ENCODE data around the gene CERS6.

The CERS6 gene

DNA sequence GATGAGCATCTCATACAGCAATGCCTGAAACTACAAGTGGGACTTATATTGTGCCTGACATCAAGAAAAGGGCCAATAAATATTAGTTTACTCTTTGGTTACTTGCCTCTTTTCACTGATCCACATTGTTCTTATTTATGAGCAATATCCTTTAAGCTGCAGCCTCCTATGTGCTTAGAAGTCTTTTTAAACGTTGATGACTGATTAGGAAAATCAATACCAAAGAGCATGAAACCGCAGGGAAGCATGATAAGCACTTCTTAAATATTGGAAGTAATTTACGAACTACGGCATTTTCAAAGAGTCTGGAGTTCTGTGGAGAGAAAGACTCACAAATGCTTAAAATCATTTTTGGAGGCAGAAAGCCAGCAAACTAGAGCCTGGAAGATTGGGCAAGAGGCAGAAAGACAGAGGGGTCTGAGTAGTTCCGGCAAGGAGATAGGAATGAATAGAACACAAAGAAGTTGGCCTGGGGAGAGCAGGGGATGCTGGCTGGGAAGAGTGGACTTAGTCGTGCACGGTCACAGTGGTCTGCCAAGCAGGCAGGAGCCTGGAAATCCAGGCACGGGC is 223.8 kb downstream of the CERS6 start:
- DNase-seq: no peak

DNA sequence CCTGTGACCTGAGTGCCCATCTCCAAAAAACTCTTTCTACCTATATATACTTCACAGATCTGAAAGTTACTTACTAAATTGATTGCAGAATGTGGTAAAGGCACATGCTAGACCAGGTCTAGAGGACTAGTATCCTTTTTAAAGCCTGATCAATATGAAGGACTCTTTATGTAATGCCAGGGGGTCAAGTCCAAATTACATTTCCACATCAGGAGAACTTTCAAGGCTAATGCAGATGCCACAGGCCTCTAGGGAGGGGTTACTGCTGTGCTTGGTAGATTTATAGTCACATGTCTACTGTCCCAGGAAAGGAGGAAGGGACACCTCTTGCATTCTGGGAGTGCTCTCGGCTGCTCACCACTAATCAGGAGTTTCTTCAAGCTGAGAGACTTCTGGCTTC is 227.9 kb downstream of the CERS6 start:
- DNase-seq: no peak

DNA sequence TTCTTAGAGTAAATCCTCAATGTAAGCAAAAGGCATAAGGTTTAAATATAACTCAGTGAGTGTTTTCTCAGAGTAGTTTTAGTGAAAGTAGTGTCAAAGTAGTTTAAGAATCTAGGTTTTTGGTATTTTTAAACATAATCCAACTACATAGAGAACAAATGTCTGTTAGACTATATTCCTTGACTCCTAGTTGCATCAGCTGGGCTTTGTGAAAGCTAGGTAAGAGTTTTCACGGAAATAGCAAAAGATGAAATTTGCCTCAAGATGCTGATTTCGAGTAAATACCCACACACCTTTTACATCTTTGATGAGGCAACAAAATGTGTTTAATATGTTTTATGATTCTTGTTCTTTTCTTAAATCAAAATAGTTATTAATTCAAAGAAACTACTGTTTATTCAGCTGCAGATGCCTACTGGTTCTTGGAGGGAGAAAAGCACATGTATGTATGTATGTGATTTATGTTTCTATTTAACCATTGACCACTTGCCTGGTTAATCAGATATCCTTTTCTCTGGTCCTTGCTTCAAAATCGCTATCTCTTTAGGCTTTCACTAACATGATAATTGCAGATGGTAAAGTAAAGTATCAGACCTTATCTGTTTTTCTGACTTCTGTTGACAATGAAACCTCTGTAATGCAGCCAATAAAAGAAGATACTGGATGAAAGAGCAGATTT is 229.0 kb downstream of the CERS6 start:
- no peak for DNase-seq

DNA sequence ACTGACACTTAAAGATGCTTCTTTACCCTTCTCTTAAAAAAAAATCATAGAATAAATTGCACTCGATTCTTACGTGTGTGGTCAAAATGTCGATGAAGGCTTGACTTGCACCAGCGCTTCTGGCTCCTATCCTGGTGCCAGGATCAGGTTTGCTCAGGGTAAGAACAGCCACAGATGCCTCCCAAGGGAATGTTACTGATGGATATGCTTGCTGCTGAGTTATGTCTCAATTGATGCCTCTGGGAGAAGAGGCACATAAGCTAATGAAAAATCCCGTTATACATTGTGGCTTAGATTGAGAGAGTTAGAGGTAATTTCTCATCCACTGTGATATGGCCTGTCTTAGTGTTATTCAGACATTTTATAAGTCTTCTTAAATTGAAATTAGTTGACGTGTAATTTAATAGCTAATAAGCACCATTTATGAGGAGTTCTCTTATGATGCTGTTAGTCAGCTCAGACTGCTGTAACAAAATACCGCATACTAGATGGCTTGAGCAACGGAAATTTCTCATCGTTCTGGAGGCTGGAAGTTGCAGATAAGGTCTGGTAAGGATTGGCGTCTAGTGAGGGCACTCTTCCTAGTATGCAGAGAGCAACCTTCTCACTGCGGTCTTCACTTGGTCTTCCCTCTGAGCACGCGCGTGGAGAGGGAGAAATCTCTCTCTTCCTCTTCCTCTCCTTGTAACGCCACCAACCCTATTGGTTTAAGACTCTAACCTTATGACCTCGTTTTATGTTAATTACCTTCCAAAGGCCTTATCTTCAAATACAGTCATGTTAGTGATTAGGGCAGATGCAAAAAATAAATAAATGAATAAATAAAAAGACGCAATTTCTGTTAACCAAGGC is 229.8 kb downstream of the CERS6 start:
- no peak for DNase-seq

DNA sequence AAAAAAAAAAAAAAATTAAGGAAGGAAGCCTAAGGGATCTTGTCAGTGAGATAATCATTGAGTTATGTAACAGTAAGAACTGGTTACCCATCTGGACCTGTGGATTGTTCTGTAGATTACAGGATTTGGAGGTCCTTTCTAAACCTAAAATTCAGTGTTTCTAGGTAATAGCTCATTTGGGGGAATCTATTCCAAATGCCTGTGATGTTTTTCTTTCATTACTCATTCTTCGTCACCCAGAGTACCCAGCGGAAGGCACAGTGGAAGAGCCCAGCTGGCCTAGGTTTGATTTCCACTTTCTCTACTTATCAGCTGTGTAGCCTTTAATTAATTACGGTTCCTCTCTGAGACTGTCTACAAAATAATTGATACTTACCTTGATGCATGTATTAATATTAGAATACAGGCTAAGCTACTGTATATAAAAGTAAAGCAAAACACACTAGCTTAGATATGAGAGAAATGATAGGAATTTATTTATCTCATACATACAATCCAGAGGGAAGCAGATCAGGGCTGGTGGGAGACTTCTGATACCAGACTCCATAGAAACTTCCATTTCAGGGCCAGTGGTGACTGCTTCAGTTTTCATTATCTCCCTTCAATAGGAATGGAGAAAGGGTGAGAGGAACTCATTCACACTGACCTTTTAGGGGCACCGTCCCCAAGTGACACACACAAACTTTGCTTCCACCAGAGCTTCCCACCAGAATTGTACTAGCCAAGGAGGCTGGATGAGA is 230.6 kb downstream of the CERS6 start:
- no peak for DNase-seq

DNA sequence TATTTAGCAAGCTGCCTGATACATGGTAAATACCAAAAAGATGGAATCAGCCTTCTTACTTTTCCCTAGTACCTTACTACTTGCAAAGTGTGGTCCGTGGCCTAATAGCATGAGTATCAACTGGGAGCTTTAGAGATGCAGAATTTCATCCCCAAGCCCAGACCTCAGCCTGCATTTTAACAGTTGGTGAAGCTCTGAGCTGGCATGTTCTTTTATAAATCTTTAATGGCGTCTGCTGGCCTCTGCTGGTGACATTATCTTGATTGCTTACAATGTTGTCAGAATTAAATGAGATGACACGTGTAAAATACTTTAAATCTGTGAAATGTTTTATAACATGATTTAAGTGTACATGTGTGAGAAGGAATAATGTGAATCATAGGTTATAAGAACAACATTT is 231.2 kb downstream of the CERS6 start:
- DNase-seq: no peak

DNA sequence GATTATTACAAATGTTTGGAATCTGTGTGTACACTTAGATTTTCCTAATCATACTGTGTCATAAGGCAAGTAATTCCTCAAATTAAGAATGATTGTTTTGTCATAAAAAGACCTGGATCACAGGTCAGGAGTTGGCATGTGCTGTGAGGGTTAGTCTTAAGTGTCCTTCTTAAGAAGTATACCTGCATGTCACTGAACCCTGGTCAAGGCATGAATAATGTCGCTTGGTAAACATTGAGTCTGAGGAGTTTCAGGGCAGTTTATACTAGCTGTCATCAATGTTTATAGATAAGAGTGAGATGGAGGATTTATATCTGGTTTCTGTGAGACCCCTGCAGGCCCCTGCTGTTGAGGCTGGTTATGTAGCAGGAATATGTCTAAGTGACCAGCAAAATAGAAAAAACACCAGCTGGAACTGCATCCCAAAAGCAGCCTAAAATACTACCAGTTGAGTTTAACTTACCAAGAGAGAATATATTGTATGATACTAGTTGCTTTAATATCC is 234.4 kb downstream of the CERS6 start:
- DNase-seq: no peak

DNA sequence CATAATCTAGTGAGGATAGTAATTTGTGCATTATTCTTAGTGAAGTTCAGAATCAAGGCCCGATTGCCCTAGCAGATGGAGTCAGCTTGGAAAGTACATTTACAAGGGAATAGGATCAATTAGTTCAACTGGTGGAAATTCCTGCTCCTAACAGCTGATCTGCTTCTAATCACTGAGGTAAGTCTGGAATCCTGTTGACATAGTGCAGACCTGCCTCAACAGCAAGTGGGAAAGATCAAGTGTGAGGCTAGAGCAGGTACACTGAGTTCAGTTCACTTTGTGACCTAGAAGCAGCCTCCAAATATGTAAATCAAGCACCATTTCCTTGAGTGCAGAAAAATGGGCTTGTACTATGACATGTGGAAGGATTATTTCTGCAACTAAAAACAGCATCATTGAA is 235.1 kb downstream of the CERS6 start:
- DNase-seq: no peak

DNA sequence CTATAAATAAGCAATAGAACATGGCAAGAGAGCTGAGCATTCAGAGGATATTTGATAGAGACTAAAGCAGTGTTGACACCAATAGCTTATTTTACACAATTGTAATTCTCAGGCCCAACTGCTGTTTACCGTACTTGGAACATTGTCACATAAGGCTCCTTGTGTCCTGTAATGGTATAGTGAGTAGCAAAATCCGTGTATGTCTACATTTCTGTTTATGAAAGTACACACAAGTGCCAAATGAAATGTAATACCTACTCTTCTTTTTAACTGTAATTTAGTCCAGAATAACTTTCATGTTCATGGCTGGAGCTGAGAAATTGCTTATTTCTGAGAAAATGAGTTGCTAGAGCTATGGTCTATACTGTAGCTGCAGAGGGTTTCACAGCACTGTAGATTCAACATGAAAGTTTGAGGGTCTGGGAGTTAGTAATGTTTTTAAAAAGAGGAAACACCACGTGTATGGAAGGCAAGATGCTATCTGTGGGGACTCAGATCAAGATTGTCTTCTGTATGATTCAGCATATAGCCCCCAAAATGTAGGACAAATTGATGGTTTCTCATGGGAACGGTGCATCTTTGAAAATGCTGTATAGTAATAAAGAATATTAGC is 236.2 kb downstream of the CERS6 start:
- no peak for DNase-seq

DNA sequence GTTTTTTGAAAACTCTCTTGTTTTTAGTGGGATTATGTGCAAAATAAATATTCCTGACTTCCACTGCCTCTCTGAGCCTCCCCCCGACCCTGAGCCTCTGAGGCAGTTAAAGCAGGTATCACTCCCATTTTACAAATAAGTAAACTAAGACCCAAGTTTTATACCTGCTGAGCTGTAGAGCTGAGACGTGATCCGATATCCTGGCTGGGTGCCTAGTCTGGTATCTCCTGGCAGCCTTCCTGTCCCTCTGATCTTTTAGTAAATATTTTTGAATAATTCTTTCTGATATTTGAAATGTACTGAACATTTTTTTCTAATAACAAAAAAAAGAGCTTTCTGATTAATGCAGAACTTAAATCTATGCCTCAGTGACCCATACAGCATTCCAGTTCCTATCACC is 238.1 kb downstream of the CERS6 start:
- no peak for DNase-seq

DNA sequence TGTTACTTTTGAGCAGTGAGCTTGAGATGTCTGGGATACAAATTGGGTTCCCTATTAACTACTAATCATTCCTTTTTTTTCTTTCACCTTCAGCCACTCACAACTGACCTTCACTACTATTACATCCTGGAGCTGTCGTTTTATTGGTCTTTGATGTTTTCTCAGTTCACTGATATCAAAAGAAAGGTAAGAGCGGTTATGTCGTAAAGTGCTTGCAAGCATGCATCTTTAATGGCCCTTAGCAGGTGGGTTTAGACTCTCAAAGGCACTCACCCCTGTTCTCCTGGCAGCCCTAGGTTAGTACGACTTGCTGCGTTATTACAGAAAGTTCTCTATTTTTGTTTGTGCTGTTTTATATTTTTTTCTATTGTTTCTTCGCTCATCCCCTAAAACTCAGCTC is 238.8 kb downstream of the CERS6 start:
- DNase-seq: no peak

DNA sequence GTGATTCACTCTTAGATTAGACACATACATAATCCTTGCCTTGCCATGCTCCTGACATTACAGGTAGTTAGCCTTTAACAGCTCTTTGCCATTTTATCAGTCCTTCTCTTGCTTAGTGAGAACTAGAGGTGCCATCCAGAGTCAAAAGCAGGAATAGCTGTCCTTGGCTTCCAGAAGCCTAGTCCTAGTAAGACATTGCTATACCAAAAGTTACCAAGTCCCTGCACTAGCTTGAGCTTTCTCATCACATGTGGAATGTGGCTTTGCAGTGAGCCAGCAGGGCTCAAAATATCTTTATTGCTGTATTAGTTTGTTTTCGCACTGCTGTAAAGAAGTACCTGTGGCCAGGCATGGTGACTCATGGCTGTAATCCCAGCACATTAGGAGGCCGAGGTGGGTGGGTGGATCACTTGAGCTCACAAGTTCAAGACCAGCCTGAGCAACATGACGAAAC is 241.6 kb downstream of the CERS6 start:
- DNase-seq: no peak

DNA sequence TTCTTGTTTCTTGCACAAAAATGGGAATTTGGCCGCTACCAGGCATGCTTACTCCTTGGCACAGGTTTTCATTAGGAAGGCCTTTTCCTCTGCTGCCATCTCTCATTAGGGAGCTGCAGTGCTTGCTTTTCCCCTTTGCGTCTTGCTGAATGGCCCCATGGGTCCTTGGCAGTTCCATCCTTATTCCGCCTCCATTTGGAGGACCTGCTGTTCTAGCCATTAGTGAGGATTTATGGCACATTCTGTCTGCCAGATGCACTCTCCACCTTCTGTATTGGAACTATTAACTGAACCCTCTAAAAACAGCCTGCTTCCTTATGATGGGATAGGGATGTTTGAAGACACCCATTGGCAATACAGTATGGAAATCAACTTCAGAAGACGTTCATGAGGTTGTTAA is 242.9 kb downstream of the CERS6 start:
- no peak for DNase-seq

DNA sequence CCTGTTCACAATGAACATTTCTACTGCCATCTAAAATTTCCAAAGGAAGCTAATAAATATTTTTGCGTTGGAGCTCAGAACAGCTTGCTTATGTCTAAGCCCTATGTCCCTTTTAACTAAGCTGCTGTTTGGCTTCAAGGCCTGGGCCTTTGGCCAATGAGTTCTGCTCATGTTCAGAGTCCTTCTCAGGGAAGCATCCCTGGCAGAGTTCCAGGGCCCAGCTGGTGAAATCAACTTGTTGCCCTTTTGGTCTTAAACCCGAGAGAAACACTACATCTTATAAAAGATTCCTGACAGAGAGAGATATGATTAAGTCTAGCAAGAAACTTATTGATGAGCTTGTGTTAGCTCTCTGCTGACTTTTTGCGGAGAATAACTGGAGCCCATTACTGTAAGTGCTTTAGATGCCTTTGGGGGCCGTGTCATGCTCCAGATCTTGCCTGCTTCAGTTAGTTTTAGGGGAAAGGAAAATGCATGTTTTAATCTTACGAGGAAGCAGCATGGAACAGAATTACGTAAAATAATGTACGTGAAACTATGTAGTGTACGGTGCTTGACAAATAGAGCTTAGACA is 243.9 kb downstream of the CERS6 start:
- no peak for DNase-seq

DNA sequence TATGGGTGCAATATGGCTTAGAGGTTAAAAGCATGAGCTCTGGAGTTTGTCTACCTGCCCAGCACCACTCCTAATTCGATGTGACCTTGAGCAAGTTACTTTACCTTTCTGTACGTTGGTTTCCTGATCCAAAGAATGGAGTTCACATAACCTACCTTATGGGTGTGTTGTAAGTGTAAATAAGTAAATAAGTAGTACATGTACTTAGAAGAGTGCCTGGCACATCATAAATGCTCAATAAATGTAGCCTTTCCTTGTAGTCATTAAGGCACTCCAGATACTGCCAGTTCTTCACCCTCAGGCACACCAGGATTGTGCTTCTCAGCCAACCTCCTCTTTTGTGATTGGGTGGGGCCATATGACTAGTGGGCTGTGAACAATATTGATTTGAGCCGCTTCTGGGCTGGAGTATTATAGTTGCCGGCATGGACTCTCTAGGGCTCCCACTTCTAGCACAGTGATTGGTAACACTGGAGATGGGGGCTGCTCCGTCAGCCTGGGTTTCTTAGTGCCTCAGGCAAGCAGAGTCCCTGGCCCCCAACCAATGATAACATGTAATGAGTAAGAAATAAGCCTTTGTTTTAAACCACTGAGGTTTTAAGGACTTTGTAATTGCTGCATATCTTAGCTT is 244.7 kb downstream of the CERS6 start:
- no peak for DNase-seq

DNA sequence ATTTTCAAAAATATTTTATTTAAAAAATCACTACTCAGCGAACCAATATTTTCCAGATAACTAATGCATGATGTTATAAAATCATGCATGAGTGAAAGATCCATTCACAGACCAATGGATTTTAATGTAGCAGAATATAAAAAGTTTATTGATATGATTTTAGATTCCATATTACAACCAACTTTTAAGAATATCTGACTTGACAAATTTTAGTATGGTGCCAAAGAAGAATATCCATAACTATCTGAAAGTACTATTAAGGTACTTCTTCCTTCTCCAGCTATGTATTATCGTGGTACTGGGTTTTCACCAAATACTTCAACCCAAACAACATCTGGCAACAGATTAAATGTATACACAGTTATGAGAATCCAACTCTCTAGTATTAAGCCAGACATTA is 246.5 kb downstream of the CERS6 start:
- no peak for DNase-seq

DNA sequence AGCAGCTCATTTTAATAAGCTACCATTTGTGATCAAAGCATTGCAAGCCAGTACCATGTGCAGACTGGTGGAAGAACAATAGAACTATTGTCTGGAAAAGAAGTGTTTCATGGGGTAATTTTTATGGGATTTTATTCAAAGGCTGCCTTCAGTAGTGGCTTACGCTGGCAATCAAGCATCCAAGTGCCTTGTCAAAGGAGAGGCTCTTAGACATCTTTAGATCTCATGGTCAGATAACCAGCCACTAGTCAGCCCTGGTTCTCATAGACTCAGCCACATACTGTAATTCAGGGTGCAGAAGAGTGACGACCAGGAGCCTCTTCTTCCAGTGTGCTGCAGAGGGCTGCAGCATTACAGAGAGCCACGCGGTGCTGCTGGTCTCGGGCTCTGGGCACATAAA is 247.9 kb downstream of the CERS6 start:
- DNase-seq: no peak

DNA sequence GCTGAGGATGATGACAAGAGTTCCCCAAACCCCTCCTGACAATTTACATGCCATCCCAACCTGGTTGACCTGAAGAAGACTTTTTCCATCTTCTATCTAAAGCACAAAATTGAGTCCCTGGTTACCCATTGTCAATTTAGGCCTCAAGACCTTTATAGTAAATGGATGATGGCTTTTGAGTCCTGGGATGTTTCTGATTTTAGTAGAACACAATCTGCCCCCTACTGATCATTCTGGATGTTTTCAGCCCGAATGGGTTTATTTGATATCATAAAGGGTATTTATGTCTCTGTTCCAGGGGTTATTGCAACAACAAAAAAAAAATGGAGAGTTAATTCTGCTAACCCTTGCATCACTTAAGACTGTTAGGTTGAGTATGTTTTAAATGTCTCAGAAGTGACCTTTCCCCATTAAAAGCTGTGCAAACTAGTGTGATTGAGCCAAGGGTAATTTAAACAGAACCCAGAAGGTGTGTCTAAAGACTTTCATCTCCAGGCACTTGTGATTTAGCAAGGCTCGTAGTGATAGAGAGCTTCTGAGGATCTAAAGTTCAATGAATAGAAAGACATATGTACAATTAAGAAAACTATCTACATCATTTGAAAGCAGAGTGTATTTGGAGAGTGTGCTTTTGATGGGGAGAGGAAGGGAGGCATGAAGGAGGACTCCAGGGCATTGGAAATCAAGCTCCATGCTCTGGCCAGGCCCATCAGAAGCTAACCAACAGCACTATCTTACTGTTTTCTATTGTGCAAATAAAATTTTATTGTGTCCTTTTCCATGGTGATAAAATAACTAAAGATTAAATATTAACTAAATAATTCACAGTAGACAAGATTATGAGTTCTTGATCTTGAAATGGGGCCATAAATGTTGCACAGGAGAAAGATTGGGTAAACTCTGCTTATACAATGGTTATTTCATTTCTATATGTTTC is 249.7 kb downstream of the CERS6 start:
- DNase-seq: no peak

DNA sequence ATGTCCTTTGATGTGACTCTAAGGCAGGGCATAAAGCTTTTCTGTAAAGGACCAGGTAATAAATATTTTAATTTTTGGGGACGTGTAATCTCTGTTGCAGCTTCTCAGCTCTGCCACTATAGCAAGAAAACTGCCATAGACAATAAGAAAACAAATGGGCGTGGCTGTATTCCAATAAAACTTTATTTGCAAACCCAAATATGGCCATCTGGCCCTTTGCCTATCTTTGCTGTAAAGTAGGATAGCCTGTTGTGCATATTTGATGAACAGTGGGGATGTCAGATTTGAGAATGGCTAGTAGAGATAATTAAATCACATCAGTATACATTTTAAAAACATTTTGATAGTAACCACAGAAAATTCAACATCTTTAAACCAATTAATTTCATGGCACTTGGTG is 250.7 kb downstream of the CERS6 start:
- DNase-seq: no peak

DNA sequence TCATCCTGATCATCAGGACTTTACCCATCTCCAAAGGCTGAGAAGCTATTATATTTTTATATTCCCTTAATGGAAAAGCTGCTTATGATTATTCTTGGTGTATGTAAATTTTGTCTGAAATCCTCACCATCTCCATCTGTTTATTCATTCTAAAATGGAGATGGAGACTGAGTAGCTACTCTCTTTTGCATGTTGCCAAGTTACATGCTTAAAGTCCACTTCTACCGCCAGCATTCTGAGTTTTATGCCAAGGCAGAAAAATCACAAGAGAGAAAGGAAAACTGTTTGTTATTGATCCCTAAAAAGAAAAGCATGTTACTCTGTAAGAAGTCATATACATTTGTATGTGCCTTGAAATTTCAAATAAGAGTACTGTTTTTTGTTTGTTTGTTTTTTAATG is 252.0 kb downstream of the CERS6 start:
- DNase-seq: no peak

All from GOT3 (cell line).